DMS153 treated with DMSO at 0.1 percent for 48 hours (cell line): ENCODE results near the gene PHKB.
"Not testable (repeated sequence)": the region's sequence is repeated elsewhere in the genome, so short reads cannot be mapped to it uniquely, and the experiment has no call there.

Experiments
- DNase-seq: peaks from one replicate; lab custom pipeline; 2025; ENCODE audit not compliant: unreplicated experiment; lab: John Stamatoyannopoulos, UW

The PHKB gene

GRCh38 chr16:47672475-47672874, 211.3 kb downstream of the PHKB start:
- DNase-seq: no peak

- no peak for DNase-seq
These were observed 215.6 kb downstream of the PHKB start for GRCh38 chr16:47676635-47677177.

- not testable (repeated sequence) for DNase-seq
These were observed 220.4 kb downstream of the PHKB start for GRCh38 chr16:47681571-47681970.

GRCh38 chr16:47687694-47688093, 226.6 kb downstream of the PHKB start:
- DNase-seq: no peak

GRCh38 chr16:47693226-47693625, 232.1 kb downstream of the PHKB start:
- no peak for DNase-seq

GRCh38 chr16:47694543-47694942, 233.4 kb downstream of the PHKB start:
- no peak for DNase-seq

GRCh38 chr16:47695756-47696155, 234.6 kb downstream of the PHKB start:
- no peak for DNase-seq

- no peak for DNase-seq
These were observed 236.7 kb downstream of the PHKB start for GRCh38 chr16:47697826-47698225.

- DNase-seq: no peak
These were observed 238.0 kb downstream of the PHKB start for GRCh38 chr16:47699106-47699505.

GRCh38 chr16:47700857-47701587, 239.9 kb downstream of the PHKB start:
- DNase-seq: no peak

GRCh38 chr16:47705266-47705665, 244.1 kb downstream of the PHKB start:
- no peak for DNase-seq

- no peak for DNase-seq
These were observed 250.7 kb downstream of the PHKB start for GRCh38 chr16:47711809-47712208.

GRCh38 chr16:47712276-47713224, 251.4 kb downstream of the PHKB start:
- DNase-seq: no peak

- no peak for DNase-seq
These were observed 252.1 kb downstream of the PHKB start for GRCh38 chr16:47713225-47713595.

- no peak for DNase-seq
These were observed 254.4 kb downstream of the PHKB start for GRCh38 chr16:47715442-47716083.

GRCh38 chr16:47716571-47716970, 255.4 kb downstream of the PHKB start:
- DNase-seq: no peak

- DNase-seq: no peak
These were observed 258.6 kb downstream of the PHKB start for GRCh38 chr16:47719713-47720112.

- DNase-seq: no peak
These were observed 260.0 kb downstream of the PHKB start for GRCh38 chr16:47721006-47721637.

- DNase-seq: no peak
These were observed 260.9 kb downstream of the PHKB start for GRCh38 chr16:47722046-47722445.

- no peak for DNase-seq
These were observed 263.1 kb downstream of the PHKB start for GRCh38 chr16:47724115-47724785.
